HEK293 (cell line): ENCODE data around the gene LRRC8B.

Experiments
- CTCF ChIA-PET: fragments of 350-600 bp; formaldehyde crosslinking; extraction: SDS; loops from one replicate; lab custom pipeline; 2021; ENCODE audit warnings: antibody characterized with exemption; lab: Yijun Ruan, JAX
- POLR2A ChIA-PET: fragments of 300-600 bp; formaldehyde crosslinking; extraction: SDS; loops from one replicate; lab custom pipeline; 2020; ENCODE audit warnings: antibody characterized with exemption, inconsistent platforms; lab: Yijun Ruan, JAX
- H3K27ac ChIP-seq: fragments of 200-500 bp; sonication (Bioruptor generic); 2 replicates; pipeline ENCODE4 v1.5.1; 2014; ENCODE audit warnings: low read depth, low read length, control low read depth, inconsistent platforms; ENCODE audit errors: extremely low read depth
- H3K36me3 ChIP-seq, 2 experiments: fragments of 200-500 bp in 1 of 2; sonication (Bioruptor generic) in 1 of 2; 1 replicate in 1 of 2; 2 replicates in 1 of 2; pipeline ENCODE4 v1.5.1; 2014 to 2017; ENCODE audit warnings: inconsistent platforms in 2 of 2, low read length in 2 of 2; ENCODE audit not compliant: control insufficient read depth in 2 of 2, insufficient read depth in 1 of 2
- H3K4me1 ChIP-seq: fragments of 200-500 bp; sonication (Bioruptor generic); 2 replicates; pipeline ENCODE4 v1.5.1; 2014; ENCODE audit warnings: mild to moderate bottlenecking, low read length, inconsistent platforms; ENCODE audit not compliant: control insufficient read depth, insufficient read depth
- H3K4me3 ChIP-seq: 2 replicates; pipeline ENCODE4 v1.5.1; 2011; ENCODE audit warnings: low read depth, mild to moderate bottlenecking, control low read depth, low read length, moderate library complexity
- H3K9me3 ChIP-seq: fragments of 200-500 bp; sonication (Bioruptor generic); 2 replicates; pipeline ENCODE4 v1.5.1; 2014; ENCODE audit warnings: low read depth, low read length, inconsistent platforms; ENCODE audit not compliant: control insufficient read depth, insufficient read depth
- MYNN ChIP-seq: fragments of 450-650 bp; formaldehyde crosslinking; IDR thresholded peaks from 2 replicates; pipeline ENCODE4 v1.5.1; 2016; ENCODE audit warnings: missing biosample characterization, missing genetic modification characterization, borderline replicate concordance
- OSR2 ChIP-seq: fragments of 450-650 bp; formaldehyde crosslinking; IDR thresholded peaks from 2 replicates; pipeline ENCODE4 v1.5.1; 2016; ENCODE audit warnings: missing biosample characterization, missing genetic modification characterization
- REPIN1 ChIP-seq: fragments of 450-650 bp; formaldehyde crosslinking; IDR thresholded peaks from 2 replicates; pipeline ENCODE4 v1.5.1; 2017; ENCODE audit warnings: missing biosample characterization, missing genetic modification characterization, low read depth
- ZNF121 ChIP-seq: fragments of 450-650 bp; formaldehyde crosslinking; IDR thresholded peaks from 2 replicates; pipeline ENCODE4 v1.5.1; 2016; ENCODE audit warnings: missing biosample characterization, missing genetic modification characterization
- ZNF140 ChIP-seq: fragments of 450-650 bp; formaldehyde crosslinking; IDR thresholded peaks from 2 replicates; pipeline ENCODE4 v1.5.1; 2016; ENCODE audit warnings: missing biosample characterization, missing genetic modification characterization
- ZNF274 ChIP-seq, 2 experiments: fragments of 200-500 bp in 1 of 2; fragments of 450-650 bp in 1 of 2; sonication (Bioruptor generic) in 1 of 2; formaldehyde crosslinking in 1 of 2; IDR thresholded peaks; 2 replicates each; pipeline versions ENCODE4 v1.5.1 to v1.6.1; 2014 to 2016; ENCODE audit warnings: borderline replicate concordance in 1 of 2, inconsistent platforms in 1 of 2, low read length in 1 of 2, missing biosample characterization in 1 of 2, missing genetic modification characterization in 1 of 2
- ZNF350 ChIP-seq: fragments of 450-650 bp; formaldehyde crosslinking; IDR thresholded peaks from 2 replicates; pipeline ENCODE4 v1.5.0; 2017; ENCODE audit warnings: missing biosample characterization, mild to moderate bottlenecking, missing genetic modification characterization
- ZNF416 ChIP-seq: fragments of 450-650 bp; formaldehyde crosslinking; IDR thresholded peaks from 2 replicates; pipeline ENCODE4 v1.5.1; 2016; ENCODE audit warnings: missing biosample characterization, missing genetic modification characterization
- ZNF530 ChIP-seq: fragments of 450-650 bp; formaldehyde crosslinking; IDR thresholded peaks from 2 replicates; pipeline ENCODE4 v1.5.1; 2016; ENCODE audit warnings: low read depth, missing biosample characterization, missing genetic modification characterization
- ZNF544 ChIP-seq: fragments of 450-650 bp; formaldehyde crosslinking; IDR thresholded peaks from 2 replicates; pipeline ENCODE4 v1.5.0; 2017; ENCODE audit warnings: missing biosample characterization, missing genetic modification characterization
- ZNF623 ChIP-seq: fragments of 450-650 bp; formaldehyde crosslinking; IDR thresholded peaks from 2 replicates; pipeline ENCODE4 v1.5.1; 2016; ENCODE audit warnings: missing biosample characterization, missing genetic modification characterization
- ZNF785 ChIP-seq: fragments of 450-650 bp; formaldehyde crosslinking; IDR thresholded peaks from 2 replicates; pipeline ENCODE4 v1.5.1; 2016; ENCODE audit warnings: missing biosample characterization, missing genetic modification characterization
- TF ChIP-seq, protein P1 (sequence below): fragments of 450-650 bp; formaldehyde crosslinking; IDR thresholded peaks from 2 replicates; pipeline ENCODE4 v1.5.1; 2016; ENCODE audit warnings: missing biosample characterization, missing genetic modification characterization
- TF ChIP-seq, protein P2 (sequence below): fragments of 450-650 bp; formaldehyde crosslinking; IDR thresholded peaks from 2 replicates; pipeline ENCODE4 v1.5.1; 2016; ENCODE audit warnings: missing biosample characterization, missing genetic modification characterization
- TF ChIP-seq, protein P3 (sequence below): fragments of 450-650 bp; formaldehyde crosslinking; IDR thresholded peaks from 2 replicates; pipeline ENCODE4 v1.5.1; 2016; ENCODE audit warnings: missing biosample characterization, missing genetic modification characterization
- TF ChIP-seq, protein P4 (sequence below): fragments of 450-650 bp; formaldehyde crosslinking; IDR thresholded peaks from 2 replicates; pipeline ENCODE4 v1.5.1; 2017; ENCODE audit warnings: missing biosample characterization, missing genetic modification characterization
- TF ChIP-seq, protein P5 (sequence below): fragments of 450-650 bp; formaldehyde crosslinking; IDR thresholded peaks from 2 replicates; pipeline ENCODE4 v1.5.1; 2017; ENCODE audit warnings: missing biosample characterization, missing genetic modification characterization
- TF ChIP-seq, protein P6 (sequence below): fragments of 450-650 bp; formaldehyde crosslinking; IDR thresholded peaks from 2 replicates; pipeline ENCODE4 v1.5.1; 2016; ENCODE audit warnings: missing biosample characterization, missing genetic modification characterization

Gene LRRC8B

DNA sequence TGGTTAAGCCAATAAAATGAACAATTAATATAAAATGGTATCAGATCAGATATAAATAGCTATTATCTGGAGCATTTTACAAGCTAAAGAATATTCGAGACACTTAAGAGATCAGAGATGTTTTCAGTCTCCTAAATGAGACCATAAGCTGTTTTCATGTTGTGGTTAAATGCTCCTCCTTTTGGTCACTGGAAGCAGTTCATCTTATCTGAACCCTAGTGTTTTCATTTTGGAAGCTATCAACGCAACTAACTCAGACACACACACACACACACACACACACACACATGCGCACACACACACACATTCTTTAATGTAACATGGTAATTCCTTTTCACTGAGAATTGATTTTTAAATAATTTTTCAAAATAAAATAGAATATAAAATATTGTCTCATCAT, 98.3 kb downstream of the LRRC8B start:
- Histone ChIP-seq H3K9me3 (no peaks in the 10 kb centered on the region), H3K4me3 (no peak overlapping the region), H3K4me1 (no peaks in the 10 kb centered on the region), H3K27ac (no peak overlapping the region), H3K36me3 (no peaks in the 10 kb centered on the region)
- ChIA-PET POLR2A (interaction anchor here (0.9 kb wide), 1 partner anchor 26 kb away, joined by 6 read pairs; no protein-coding TSS in a partner anchor), CTCF (interaction anchor here (0.7 to 2.1 kb wide), 2 partner anchors 139 to 140 kb away, joined by 3 to 9 read pairs; no protein-coding TSS in a partner anchor)
- TF ChIP-seq MYNN (tag by site-specific recombination) (no peak), ZNF623 (tag by site-specific recombination) (no peak), ZNF350 (tag by site-specific recombination) (no peak), ZNF121 (tag by site-specific recombination) (no peak), ZNF785 (tag by site-specific recombination) (no peak), OSR2 (tag by site-specific recombination) (no peak)
- TF ChIP-seq, protein P1, sequence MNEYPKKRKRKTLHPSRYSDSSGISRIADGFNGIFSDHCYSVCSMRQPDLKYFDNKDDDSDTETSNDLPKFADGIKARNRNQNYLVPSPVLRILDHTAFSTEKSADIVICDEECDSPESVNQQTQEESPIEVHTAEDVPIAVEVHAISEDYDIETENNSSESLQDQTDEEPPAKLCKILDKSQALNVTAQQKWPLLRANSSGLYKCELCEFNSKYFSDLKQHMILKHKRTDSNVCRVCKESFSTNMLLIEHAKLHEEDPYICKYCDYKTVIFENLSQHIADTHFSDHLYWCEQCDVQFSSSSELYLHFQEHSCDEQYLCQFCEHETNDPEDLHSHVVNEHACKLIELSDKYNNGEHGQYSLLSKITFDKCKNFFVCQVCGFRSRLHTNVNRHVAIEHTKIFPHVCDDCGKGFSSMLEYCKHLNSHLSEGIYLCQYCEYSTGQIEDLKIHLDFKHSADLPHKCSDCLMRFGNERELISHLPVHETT (tag by site-specific recombination) = no peak
- TF ChIP-seq, protein P2, sequence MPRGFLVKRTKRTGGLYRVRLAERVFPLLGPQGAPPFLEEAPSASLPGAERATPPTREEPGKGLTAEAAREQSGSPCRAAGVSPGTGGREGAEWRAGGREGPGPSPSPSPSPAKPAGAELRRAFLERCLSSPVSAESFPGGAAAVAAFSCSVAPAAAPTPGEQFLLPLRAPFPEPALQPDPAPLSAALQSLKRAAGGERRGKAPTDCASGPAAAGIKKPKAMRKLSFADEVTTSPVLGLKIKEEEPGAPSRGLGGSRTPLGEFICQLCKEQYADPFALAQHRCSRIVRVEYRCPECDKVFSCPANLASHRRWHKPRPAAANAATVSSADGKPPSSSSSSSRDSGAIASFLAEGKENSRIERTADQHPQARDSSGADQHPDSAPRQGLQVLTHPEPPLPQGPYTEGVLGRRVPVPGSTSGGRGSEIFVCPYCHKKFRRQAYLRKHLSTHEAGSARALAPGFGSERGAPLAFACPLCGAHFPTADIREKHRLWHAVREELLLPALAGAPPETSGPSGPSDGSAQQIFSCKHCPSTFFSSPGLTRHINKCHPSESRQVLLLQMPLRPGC (tag by site-specific recombination) = no peak
- TF ChIP-seq, protein P3, sequence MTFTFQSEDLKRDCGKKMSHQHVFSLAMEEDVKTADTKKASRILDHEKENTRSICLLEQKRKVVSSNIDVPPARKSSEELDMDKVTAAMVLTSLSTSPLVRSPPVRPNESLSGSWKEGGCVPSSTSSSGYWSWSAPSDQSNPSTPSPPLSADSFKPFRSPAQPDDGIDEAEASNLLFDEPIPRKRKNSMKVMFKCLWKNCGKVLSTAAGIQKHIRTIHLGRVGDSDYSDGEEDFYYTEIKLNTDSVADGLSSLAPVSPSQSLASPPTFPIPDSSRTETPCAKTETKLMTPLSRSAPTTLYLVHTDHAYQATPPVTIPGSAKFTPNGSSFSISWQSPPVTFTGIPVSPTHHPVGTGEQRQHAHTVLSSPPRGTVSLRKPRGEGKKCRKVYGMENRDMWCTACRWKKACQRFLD (tag by site-specific recombination) = no peak
- TF ChIP-seq, protein P4, sequence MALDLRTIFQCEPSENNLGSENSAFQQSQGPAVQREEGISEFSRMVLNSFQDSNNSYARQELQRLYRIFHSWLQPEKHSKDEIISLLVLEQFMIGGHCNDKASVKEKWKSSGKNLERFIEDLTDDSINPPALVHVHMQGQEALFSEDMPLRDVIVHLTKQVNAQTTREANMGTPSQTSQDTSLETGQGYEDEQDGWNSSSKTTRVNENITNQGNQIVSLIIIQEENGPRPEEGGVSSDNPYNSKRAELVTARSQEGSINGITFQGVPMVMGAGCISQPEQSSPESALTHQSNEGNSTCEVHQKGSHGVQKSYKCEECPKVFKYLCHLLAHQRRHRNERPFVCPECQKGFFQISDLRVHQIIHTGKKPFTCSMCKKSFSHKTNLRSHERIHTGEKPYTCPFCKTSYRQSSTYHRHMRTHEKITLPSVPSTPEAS = no peak

DNA sequence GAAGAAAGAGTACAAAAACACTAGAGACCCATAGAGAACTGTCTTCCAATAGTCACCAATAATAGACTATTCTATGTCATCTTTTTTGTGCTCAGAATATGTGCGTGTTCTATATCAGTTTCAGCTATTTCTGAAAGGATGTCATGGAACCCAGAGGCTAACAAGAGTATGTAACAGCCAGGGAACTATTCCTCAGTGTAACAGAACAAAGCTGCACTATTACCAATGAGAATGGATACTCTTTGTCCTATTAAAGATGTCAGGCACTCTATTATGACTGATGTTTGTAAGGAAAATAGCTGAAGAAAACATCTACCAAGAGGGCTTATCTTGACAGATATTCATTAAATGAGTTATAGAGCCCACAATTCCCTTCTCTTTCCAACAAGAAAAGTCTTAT, 99.7 kb downstream of the LRRC8B start:
- no peaks in the 10 kb centered on the region for H3K36me3 ChIP-seq
- H3K4me1 ChIP-seq = no peaks in the 10 kb centered on the region
- H3K4me3 ChIP-seq = no peak overlapping the region
- ChIA-PET CTCF (interaction anchor here (1.0 to 2.2 kb wide), 4 partner anchors 9 to 141 kb away, joined by 3 to 9 read pairs (median 6); partner anchors contain the start of gene LRRC8C), POLR2A (interaction anchor here (1.2 kb wide), 1 partner anchor 15 kb away, joined by 3 read pairs; no protein-coding TSS in a partner anchor)
- no peak overlapping the region for H3K27ac ChIP-seq
- TF ChIP-seq, protein P5, sequence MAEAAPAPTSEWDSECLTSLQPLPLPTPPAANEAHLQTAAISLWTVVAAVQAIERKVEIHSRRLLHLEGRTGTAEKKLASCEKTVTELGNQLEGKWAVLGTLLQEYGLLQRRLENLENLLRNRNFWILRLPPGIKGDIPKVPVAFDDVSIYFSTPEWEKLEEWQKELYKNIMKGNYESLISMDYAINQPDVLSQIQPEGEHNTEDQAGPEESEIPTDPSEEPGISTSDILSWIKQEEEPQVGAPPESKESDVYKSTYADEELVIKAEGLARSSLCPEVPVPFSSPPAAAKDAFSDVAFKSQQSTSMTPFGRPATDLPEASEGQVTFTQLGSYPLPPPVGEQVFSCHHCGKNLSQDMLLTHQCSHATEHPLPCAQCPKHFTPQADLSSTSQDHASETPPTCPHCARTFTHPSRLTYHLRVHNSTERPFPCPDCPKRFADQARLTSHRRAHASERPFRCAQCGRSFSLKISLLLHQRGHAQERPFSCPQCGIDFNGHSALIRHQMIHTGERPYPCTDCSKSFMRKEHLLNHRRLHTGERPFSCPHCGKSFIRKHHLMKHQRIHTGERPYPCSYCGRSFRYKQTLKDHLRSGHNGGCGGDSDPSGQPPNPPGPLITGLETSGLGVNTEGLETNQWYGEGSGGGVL = no peak
- TF ChIP-seq REPIN1 (tag by site-specific recombination) (no peak), ZNF544 (tag by site-specific recombination) (no peak), ZNF140 (tag by site-specific recombination) (no peak), ZNF274 (IDR thresholded peaks at IDR 0.05; ENCODE audit: low read length) (no peak), ZNF274 (tag by site-specific recombination; IDR thresholded peaks at IDR 0.05; ENCODE audit: borderline replicate concordance) (no peak), ZNF530 (tag by site-specific recombination) (no peak), ZNF416 (tag by site-specific recombination) (no peak)
- TF ChIP-seq, protein P6, sequence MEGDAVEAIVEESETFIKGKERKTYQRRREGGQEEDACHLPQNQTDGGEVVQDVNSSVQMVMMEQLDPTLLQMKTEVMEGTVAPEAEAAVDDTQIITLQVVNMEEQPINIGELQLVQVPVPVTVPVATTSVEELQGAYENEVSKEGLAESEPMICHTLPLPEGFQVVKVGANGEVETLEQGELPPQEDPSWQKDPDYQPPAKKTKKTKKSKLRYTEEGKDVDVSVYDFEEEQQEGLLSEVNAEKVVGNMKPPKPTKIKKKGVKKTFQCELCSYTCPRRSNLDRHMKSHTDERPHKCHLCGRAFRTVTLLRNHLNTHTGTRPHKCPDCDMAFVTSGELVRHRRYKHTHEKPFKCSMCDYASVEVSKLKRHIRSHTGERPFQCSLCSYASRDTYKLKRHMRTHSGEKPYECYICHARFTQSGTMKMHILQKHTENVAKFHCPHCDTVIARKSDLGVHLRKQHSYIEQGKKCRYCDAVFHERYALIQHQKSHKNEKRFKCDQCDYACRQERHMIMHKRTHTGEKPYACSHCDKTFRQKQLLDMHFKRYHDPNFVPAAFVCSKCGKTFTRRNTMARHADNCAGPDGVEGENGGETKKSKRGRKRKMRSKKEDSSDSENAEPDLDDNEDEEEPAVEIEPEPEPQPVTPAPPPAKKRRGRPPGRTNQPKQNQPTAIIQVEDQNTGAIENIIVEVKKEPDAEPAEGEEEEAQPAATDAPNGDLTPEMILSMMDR (tag by site-specific recombination) = no peak
- TF ChIP-seq, protein P1 (tag by site-specific recombination) = no peak
- no peaks in the 10 kb centered on the region for H3K9me3 ChIP-seq
